B cell (primary cell): ENCODE measurements around the gene PORCN. TPM values are rescaled to one million over a fixed set of nuclear protein-coding genes. Genes with fewer than 3 reads are reported as not detected.

Source experiments
- ATAC-seq: fragments of 200-7000 bp; cut with Tn5 transposase; one replicate; pipeline ENCODE4 v1.10.0; 2021; ENCODE audit warnings: low read depth, mild to moderate bottlenecking, moderate number of reproducible peaks, moderate library complexity
- CTCF ChIA-PET: fragments of 350-600 bp; sonication (Branson Sonifier 250); formaldehyde crosslinking; loops from one replicate; lab custom pipeline; 2021; ENCODE audit warnings: antibody characterized with exemption, inconsistent platforms; lab: Charles Lee
- POLR2A ChIA-PET: fragments of 350-600 bp; sonication (Branson Sonifier 250); formaldehyde crosslinking; loops from one replicate; lab custom pipeline; 2021; ENCODE audit warnings: antibody characterized with exemption; lab: Charles Lee
- DNase-seq: peaks from one replicate; pipeline ENCODE4 v3.0.0; 2013
- H2AFZ ChIP-seq: 2 replicates; pipeline ENCODE4 v1.6.1; 2012; ENCODE audit warnings: mild to moderate bottlenecking, low read depth, low read length; ENCODE audit not compliant: insufficient read depth, poor library complexity, severe bottlenecking
- H3K27ac ChIP-seq, 2 donors: 1 replicate in 1 of 2; 2 replicates in 1 of 2; pipeline ENCODE4 v1.5.1; 2012 to 2013; ENCODE audit warnings: low read length in 2 of 2, mild to moderate bottlenecking in 2 of 2, moderate library complexity in 1 of 2
- H3K27me3 ChIP-seq, 4 experiments: fragments of 200-600 bp in 1 of 4; sonication (generic) in 1 of 4; replicated peaks in 1 of 4; 1 replicate in 2 of 4; 2 replicates in 2 of 4; pipeline versions ENCODE4 v1.6.1 to v1.7.0; 2013 to 2016; ENCODE audit warnings: low read length in 3 of 4, mild to moderate bottlenecking in 2 of 4, mixed read lengths in 1 of 4, moderate library complexity in 1 of 4; ENCODE audit not compliant: insufficient read depth in 4 of 4, control insufficient read depth in 3 of 4; ENCODE audit errors: control extremely low read depth in 1 of 4
- H3K36me3 ChIP-seq, 2 experiments: replicated peaks in 1 of 2; 1 replicate in 1 of 2; 2 replicates in 1 of 2; pipeline versions ENCODE4 v1.6.1 to v1.7.1; 2013; ENCODE audit warnings: low read length in 1 of 2; ENCODE audit not compliant: insufficient read depth in 2 of 2, control insufficient read depth in 1 of 2; ENCODE audit errors: control extremely low read depth in 1 of 2, extremely low read depth in 1 of 2
- H3K4me1 ChIP-seq, 2 donors: fragments of 200-600 bp in 1 of 2; sonication (generic) in 1 of 2; 1 replicate in 1 of 2; 2 replicates in 1 of 2; pipeline versions ENCODE4 v1.5.1 to v1.6.1; 2013 to 2017; ENCODE audit warnings: low read length in 2 of 2; ENCODE audit not compliant: control insufficient read depth in 2 of 2, insufficient read depth in 2 of 2
- H3K4me2 ChIP-seq: replicated peaks from 2 replicates; pipeline ENCODE3; 2012; ENCODE audit warnings: mild to moderate bottlenecking, low read depth, low read length; ENCODE audit not compliant: poor library complexity, severe bottlenecking
- H3K4me3 ChIP-seq, 5 experiments: fragments of 200-600 bp in 1 of 5; sonication (generic) in 1 of 5; 1 replicate in 3 of 5; 2 replicates in 2 of 5; pipeline versions ENCODE4 v1.5.1 to v1.7.0; 2011 to 2016; ENCODE audit warnings: low read length in 4 of 5, mild to moderate bottlenecking in 4 of 5, low read depth in 2 of 5, control low read depth in 1 of 5, moderate library complexity in 1 of 5; ENCODE audit not compliant: insufficient read depth in 1 of 5; ENCODE audit errors: control extremely low read depth in 1 of 5, extremely low read depth in 1 of 5
- H3K79me2 ChIP-seq: fragments of 200-600 bp; sonication (generic); one replicate; pipeline ENCODE4 v1.6.0; 2016; ENCODE audit warnings: low read length; ENCODE audit not compliant: control insufficient read depth, insufficient read depth
- H3K9ac ChIP-seq: fragments of 200-600 bp; sonication (generic); 2 replicates; pipeline ENCODE4 v1.6.1; 2017; ENCODE audit warnings: mild to moderate bottlenecking, low read length, moderate library complexity
- H3K9me3 ChIP-seq, 3 donors: one replicate each; pipeline versions ENCODE4 v1.6.1 to v1.7.1; 2013; ENCODE audit warnings: low read length in 2 of 3; ENCODE audit not compliant: control insufficient read depth in 2 of 3, insufficient read depth in 1 of 3; ENCODE audit errors: control extremely low read depth in 1 of 3
- H4K20me1 ChIP-seq: 2 replicates; pipeline ENCODE4 v1.6.0; 2012; ENCODE audit warnings: mild to moderate bottlenecking, low read length; ENCODE audit not compliant: insufficient read depth, control insufficient read depth, poor library complexity, severe bottlenecking
- H3K27ac Mint-ChIP-seq: one replicate; pipeline ENCODE4 v1.8.0; 2021; ENCODE audit warnings: mixed read lengths
- H3K27me3 Mint-ChIP-seq: one replicate; pipeline ENCODE4 v1.8.0; 2021; ENCODE audit warnings: mixed read lengths
- H3K4me1 Mint-ChIP-seq: one replicate; pipeline ENCODE4 v1.8.0; 2021; ENCODE audit warnings: mixed read lengths
- H3K4me3 Mint-ChIP-seq: one replicate; pipeline ENCODE4 v1.8.0; 2021; ENCODE audit warnings: mixed read lengths
- H3K9me3 Mint-ChIP-seq: one replicate; pipeline ENCODE4 v1.8.0; 2022; ENCODE audit warnings: mixed read lengths; ENCODE audit not compliant: insufficient read depth
- CTCF ChIP-seq: fragments of 200-600 bp; IDR thresholded peaks from one replicate; pipeline ENCODE4 v1.8.0; 2022; ENCODE audit warnings: antibody characterized with exemption, mild to moderate bottlenecking
- EZH2 ChIP-seq: IDR thresholded peaks from 2 replicates; pipeline ENCODE4 v1.6.1; 2012; ENCODE audit warnings: borderline replicate concordance, low read depth, mild to moderate bottlenecking, moderate library complexity, low read length; ENCODE audit not compliant: insufficient read depth, poor library complexity, severe bottlenecking
- WGBS: methylation state at CpG from one replicate; pipeline ENCODE4 v1.1.5; 2013; ENCODE audit warnings: missing lambda C conversion rate; ENCODE audit not compliant: insufficient coverage; 5-methylcytosine and 5-hydroxymethylcytosine counted together
- intact Hi-C: fragments of 100-400 bp; cut with micrococcal nuclease; formaldehyde crosslinking; loops from one replicate; pipeline ENCODE4 v1.10.0; 2022
- polyA plus RNA-seq: library from polyadenylated mRNA; depleted of rRNA; stranded (reverse); fragments of >200 nt; gene quantifications from 2 replicates; pipeline ENCODE4 v1.2.3, GENCODE V29; 2012
- total RNA-seq, 2 donors: library from RNA; stranded (reverse); fragments of 120-200 nt in 1 of 2; gene quantifications; 1 replicate in 1 of 2; 2 replicates in 1 of 2; pipeline versions ENCODE4 v1.2.3 to v1.2.4, GENCODE V29; 2013 to 2022

PORCN gene
- total and polyA plus RNA-seq, 2 donors (not counting 1 experiment from before 2014, with no cell fraction given), result 12.8 to 18.5 TPM

GRCh38 chrX:48487362-48487798, 21.4 kb upstream of the PORCN start:
- Histone ChIP-seq H3K36me3 (peaks cover 0 to 5% of the 10 kb centered on the region in 2 experiments), H2AFZ (no peak overlapping the region), H3K4me1 (no peaks in the 10 kb centered on the region), H3K9ac (no peak overlapping the region), H3K79me2 (no peaks in the 10 kb centered on the region), H4K20me1 (no peaks in the 10 kb centered on the region), H3K4me2 (no peak overlapping the region), H3K4me3 (no peak overlapping the region), H3K9me3 (no peaks in the 10 kb centered on the region), H3K27ac (no peak overlapping the region), H3K27me3 (no peaks in the 10 kb centered on the region)
- Mint-ChIP-seq H3K4me1 (no peaks in the 10 kb centered on the region), H3K4me3 (no peak overlapping the region), H3K27me3 (no peaks in the 10 kb centered on the region), H3K9me3 (no peaks in the 10 kb centered on the region), H3K27ac (no peak overlapping the region)
- TF ChIP-seq EZH2, result no peak
- no peak for TF ChIP-seq CTCF
- intact Hi-C loops, result no loop called here
- DNase-seq (no peak), ATAC-seq (no peak)
- CTCF ChIA-PET, result no interaction called here
- POLR2A ChIA-PET, result no interaction called here
- 87% methylated on average over 9 of the region's 10 CpGs for WGBS

- Mint-ChIP-seq H3K9me3 (no peaks in the 10 kb centered on the region), H3K27ac (no peak overlapping the region), H3K27me3 (no peaks in the 10 kb centered on the region), H3K4me3 (no peak overlapping the region), H3K4me1 (no peaks in the 10 kb centered on the region)
- no peak overlapping the region for H3K27ac ChIP-seq
- H3K36me3 ChIP-seq, result peaks cover 0 to 1% of the 10 kb centered on the region in 2 experiments
- no peak for ATAC-seq
- H2AFZ ChIP-seq, result no peak overlapping the region
- H3K4me2 ChIP-seq, result no peak overlapping the region
- H3K27me3 ChIP-seq, result no peaks in the 10 kb centered on the region
- H3K79me2 ChIP-seq, result no peaks in the 10 kb centered on the region
- no peaks in the 10 kb centered on the region for H4K20me1 ChIP-seq
- no peaks in the 10 kb centered on the region for H3K4me1 ChIP-seq
- H3K9me3 ChIP-seq, result no peaks in the 10 kb centered on the region
- H3K4me3 ChIP-seq, result no peak overlapping the region
- CTCF ChIA-PET, result no interaction called here
- no peak for DNase-seq
- TF ChIP-seq EZH2 (no peak), CTCF (no peak)
- WGBS, result 86% methylated on average over 1 of the region's 3 CpGs
- no peak overlapping the region for H3K9ac ChIP-seq
- intact Hi-C loops, result no loop called here
- POLR2A ChIA-PET, result no interaction called here
Observed at GRCh38 chrX:48488034-48488433, 20.8 kb upstream of the PORCN start.
